Head of caudate nucleus (tissue), 42 donors: ENCODE data around the gene FURIN.
"Not testable (repeated sequence)": the region's sequence is repeated elsewhere in the genome, so short reads cannot be mapped to it uniquely, and the experiment has no call there.

Source experiments
- DNase-seq, 42 donors: peaks; one replicate each; pipeline versions ENCODE4 v3.0.0 to v3.0.0-alpha.2; 2020 to 2021; ENCODE audit warnings: mixed read lengths in 7 of 42
- intact Hi-C: fragments of 100-400 bp; cut with DNase I; formaldehyde crosslinking; loops from one replicate; pipeline ENCODE4 v1.15.0; 2022

FURIN gene

DNA sequence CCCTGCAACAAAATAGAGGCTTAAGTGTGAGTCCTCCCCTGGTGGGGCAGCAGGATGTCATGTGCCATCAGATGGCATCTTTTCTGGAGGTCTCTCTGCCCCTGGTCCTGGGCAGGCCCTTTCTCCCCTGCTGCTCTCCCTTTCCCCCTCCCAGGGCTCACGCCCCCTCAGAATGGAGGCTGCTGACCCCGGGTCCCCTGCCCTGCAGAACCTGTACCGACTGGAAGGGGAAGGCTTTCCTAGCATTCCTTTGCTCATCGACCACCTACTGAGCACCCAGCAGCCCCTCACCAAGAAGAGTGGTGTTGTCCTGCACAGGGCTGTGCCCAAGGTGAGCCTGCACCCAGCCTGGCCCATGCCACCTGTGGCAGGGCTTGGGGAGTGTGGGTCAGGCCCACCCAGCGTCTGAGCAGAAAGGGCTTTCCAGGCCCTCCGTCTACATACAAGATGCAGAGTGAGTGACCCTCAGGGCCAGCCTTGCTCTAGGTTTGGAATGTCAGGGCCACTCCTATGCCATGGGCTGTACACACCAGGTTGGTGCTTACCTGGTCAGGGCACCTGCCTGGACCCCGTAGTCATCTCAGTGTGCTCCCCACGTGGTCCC is 23.1 kb downstream of the FURIN start:
- DNase-seq: no peak
- intact Hi-C loops: no loop called here

- intact Hi-C loops: no loop called here
- no peak for DNase-seq
These were observed 23.6 kb downstream of the FURIN start for GRCh38 chr15:90892023-90892422.

GRCh38 chr15:90892498-90893174 is 24.2 kb downstream of the FURIN start:
- intact Hi-C loops: no loop called here
- DNase-seq: no peak

DNA sequence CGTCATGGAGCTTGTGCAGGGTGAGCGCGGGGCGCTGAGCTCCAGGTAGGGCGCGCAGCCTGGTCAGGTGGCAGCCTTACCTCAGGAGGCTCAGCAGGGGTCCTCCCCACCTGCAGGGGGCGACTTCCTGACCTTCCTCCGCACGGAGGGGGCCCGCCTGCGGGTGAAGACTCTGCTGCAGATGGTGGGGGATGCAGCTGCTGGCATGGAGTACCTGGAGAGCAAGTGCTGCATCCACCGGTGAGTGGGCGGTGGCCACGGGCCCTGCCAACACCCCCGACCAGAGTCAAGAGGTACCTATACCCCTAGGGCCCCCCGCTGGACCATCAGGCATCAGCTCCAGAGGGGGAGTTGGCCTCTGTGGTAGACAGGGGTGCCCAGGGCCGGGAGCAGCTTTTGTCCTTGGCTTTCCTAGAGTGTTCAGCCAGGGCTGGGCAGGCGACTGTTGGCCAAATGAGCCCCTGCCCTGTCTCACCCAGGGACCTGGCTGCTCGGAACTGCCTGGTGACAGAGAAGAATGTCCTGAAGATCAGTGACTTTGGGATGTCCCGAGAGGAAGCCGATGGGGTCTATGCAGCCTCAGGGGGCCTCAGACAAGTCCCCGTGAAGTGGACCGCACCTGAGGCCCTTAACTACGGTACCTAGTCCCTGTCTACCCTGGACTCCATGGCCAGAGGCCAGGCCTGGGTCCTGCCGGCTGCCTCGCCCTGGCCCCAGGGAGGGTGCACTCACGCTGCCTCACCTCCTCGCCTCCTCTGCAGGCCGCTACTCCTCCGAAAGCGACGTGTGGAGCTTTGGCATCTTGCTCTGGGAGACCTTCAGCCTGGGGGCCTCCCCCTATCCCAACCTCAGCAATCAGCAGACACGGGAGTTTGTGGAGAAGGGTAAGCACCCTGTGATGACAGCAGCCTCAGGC is 25.0 kb downstream of the FURIN start:
- intact Hi-C loops: no loop called here
- no peak for DNase-seq

GRCh38 chr15:90895571-90896117 is 27.3 kb downstream of the FURIN start:
- intact Hi-C loops: no loop called here
- peak in 41 of 42 donors; percentile 44 to 89 (median 72) for DNase-seq

DNA sequence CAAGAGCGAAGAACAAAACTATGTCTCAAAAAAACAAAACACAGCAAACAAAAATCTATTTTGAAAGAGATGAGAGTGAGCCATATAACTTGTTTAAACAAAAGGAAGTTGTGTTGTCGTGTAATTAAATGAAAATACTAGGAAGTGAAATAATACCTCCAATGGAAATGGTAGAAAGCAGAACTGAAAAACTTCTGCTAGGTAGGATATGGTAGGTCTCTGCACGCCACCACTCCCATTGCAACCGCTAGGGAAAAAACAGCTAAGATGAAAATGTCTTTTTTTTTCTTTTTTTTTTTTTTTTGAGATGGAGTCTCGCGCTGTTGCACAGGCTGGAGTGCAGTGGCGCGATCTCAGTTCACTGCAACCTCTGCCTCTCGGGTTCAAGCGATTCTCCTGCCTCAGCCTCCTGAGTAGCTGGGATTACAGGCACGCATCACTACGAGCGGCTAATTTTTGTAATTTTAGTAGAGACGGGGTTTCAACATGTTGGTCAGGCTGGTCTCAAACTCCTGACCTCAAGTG is 28.8 kb downstream of the FURIN start:
- intact Hi-C loops, DNase-seq: not testable (repeated sequence)

DNA sequence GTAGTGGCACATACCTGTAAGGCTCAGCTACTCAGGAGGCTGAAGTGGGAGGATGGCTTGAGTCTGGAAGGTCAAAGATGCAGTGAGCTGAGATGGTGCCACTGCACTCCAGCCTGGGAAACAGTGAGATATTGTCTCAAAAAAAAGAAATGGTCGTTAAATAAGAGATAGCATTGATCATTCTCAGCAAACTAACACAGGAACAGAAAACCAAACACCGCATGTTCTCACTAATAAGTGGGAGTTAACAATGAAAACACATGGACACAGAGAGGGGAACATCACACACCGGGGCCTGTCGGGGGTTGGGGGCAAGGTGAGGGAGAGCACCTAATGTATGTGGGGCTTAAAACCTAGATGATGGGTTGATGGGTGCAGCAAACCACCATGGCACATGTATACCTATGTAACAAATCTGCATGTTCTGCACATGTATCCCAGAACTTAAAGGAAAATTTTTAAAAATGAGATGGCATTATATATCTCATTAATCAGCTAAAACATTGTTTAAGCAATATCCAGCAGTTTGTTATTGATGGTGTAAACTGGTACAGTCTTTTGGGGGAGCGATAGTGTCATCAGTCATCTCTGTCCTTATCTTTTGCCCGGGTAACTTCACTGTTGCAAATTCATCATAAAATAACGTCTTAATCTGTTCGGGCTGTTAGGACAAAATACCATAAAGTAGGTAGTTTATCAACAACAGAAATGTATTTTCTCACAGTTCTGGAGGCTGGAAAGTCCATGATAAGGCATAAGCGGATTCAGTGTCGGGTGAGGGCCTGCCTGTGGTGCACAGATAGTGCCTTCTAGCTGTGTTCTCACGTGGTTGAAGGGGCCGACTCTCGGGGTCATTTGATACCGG is 33.0 kb downstream of the FURIN start:
- peak in 18 of 42 donors; percentile 27 to 74 (median 52) for DNase-seq
- intact Hi-C loops: loop anchor here (2.0 kb wide), 1 partner anchor 31 kb away; the partner anchor contains the start of gene HDDC3

DNA sequence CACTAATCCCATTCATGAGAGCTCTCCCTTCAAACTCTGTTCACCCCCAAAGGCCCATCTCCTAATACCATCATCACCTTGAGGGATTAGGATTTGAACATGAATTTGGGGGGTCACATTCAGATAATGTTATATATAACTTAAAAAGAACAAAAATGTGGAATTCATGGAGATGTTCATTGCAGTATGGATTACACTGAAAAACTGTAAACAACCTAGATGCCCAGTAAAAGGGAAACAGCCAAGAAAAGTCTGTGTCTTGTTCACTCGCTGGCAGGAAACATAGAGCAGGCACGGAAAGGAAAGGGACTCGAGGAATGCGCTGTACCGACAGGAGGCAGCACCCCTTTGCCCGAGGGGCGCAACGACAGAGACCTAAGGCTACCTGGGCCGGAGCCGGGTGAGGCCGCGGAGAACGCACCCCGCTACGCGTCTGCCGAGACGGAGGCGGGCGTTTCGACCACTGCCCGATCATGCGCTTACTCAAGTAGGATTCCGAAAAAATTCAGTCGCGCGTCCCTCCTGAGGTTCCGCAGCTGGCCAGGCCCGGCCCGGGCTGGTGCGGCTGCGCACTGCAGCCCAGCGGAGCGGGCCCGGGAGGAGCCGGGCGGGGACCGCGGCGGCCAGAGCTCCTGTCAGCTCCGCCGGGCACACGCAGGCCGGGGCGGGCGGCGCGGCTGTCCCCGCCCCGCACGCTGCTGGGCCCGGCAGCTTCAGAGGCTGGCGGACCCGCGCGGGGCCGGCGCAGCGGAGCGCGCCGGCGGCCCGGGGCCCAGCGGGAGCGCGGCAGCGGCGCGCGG is 33.9 kb downstream of the FURIN start:
- peak; percentile 66 to 91 (median 82) for DNase-seq
- intact Hi-C loops: loop anchor here (2.0 kb wide), 1 partner anchor 31 kb away; the partner anchor contains the start of gene HDDC3

- intact Hi-C loops: loop anchor here (2.0 kb wide), 1 partner anchor 30 kb away; the partner anchor contains the start of gene HDDC3
- DNase-seq: peak; percentile 44 to 88 (median 73)
These were observed 34.7 kb downstream of the FURIN start, which contains the start of gene MAN2A2 for GRCh38 chr15:90902840-90903732. Gene MAN2A2 (plus strand): TSS chr15:90903302. CDS start chr15:90904208, 906 bp downstream.

- intact Hi-C loops: loop anchor here (2.0 kb wide), 1 partner anchor 29 kb away; the partner anchor contains the start of gene HDDC3
These were observed 35.5 kb downstream of the FURIN start for GRCh38 chr15:90903733-90904536.

DNA sequence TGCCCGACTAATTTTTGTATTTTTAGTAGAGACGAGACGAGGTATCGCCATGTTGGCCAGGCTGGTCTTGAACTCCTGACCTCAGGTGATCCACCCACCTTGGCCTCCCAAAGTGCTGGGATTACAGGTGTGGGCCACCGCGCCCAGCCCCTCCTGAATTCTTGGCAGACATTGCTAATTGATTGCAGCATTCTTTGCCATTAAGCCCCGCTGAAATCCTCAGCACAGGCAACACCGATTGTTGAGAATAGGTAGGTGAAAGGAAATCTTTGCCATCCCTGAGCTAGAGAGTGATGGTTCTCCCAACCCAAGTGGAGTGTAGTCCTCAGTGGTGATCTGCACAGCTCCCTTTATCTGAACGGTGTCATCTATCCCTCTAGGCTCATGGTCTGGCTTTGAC is 36.4 kb downstream of the FURIN start:
- intact Hi-C loops: no loop called here
- no peak for DNase-seq

More at GRCh38 chr15:90903733-90904536, 35.5 kb downstream of the FURIN start:
- peak in 6 of 42 donors; percentile 21 to 65 (median 45) for DNase-seq

DNA sequence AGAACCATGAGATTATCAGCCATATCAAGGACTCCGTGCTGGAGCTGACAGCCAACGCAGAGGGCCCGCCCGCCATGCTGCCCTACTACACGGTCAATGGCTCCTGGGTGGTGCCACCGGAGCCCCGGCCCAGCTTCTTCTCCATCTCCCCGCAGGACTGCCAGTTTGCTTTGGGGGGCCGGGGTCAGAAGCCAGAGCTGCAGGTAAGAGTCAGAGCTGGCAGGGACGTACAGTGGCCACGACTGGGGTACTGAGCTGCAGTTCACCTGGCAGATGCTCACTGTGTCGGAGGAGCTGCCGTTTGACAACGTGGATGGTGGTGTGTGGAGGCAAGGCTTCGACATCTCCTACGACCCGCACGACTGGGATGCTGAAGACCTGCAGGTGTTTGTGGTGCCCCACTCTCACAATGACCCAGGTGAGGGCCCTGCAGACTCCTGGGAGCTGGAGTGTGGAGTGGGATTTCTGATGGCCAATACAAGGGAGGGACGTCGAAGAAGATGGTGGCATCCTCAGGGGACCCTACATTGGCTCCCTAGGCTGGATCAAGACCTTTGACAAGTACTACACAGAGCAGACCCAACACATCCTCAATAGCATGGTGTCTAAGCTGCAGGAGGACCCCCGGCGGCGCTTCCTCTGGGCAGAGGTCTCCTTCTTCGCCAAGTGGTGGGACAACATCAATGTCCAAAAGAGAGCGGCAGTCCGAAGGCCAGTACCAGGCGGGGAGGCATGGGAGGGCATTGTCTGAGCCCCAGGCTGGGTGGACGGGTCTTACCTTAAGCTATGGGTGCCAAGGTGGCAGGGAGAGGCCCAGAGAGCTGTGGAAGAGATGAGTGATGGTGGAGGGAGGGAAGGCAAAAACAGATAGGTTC is 37.2 kb downstream of the FURIN start:
- no peak for DNase-seq
- intact Hi-C loops: no loop called here

DNA sequence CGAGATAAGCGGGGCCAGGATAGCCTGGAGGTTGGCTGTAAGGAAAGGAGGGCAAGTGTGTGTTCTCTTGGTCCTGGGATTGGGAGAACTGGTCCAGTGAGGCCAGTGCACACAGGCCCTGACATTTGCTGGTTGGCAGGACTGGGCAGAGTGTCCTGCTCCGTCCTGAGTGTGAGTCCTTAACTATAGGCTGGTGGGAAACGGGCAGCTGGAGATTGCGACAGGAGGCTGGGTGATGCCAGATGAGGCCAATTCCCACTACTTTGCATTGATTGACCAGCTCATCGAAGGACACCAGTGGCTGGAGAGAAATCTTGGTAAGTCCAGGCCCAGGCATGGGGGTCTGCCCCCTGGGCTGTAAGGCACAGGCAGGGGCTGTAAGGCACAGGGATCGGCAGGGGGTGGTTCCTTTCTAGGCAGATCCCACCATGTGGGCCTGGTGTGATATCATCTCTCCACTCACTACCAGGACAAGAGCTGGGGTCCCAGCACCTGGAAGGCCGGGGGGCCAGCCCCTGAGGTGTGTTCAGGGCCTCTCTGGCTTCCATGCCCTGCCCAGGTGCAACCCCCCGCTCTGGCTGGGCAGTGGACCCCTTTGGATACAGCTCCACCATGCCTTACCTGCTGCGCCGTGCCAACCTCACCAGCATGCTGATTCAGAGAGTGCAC is 37.9 kb downstream of the FURIN start:
- intact Hi-C loops: no loop called here
- peak in 2 of 42 donors; percentile 30 to 33 for DNase-seq
